Measurements from ENCODE around the gene GMPR2.

The GMPR2 gene

DNA sequence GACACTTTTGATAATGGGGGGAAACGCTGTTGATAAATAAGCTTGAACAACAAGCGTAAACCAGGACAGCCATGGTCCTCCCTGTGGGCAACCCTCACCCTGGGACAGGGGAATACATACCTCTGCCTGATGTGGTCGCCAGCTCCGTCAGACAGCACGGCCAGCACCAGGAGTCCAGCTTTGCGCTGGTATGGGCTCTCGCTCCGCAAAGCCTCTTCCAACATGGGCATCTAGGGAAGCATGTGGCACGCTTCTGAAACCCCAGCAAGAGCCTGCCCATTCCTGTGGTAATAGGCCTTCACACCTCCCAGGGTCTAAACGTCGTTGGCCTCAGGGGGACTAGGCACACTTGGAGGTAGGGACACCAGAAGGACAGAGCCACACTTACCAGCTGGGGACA lies 47.0 kb upstream of the GMPR2 start:
- Histone ChIP-seq H3K14ac (ENCODE audit: low read length) (no peak overlapping the region), H3K4ac (ENCODE audit: low read depth, low read length) (no peak overlapping the region), H3K4me1 (ENCODE audit: control insufficient read depth in 1 of 2, insufficient read depth in 2 of 2, low read length in 2 of 2) (peaks cover 2 to 3% of the 10 kb centered on the region in 2 experiments), H3K23ac (ENCODE audit: low read length) (no peak overlapping the region), H3K4me2 (ENCODE audit: low read length) (no peak overlapping the region), H2BK12ac (ENCODE audit: low read length) (no peak overlapping the region), H3K79me2 (ENCODE audit: control insufficient read depth, insufficient read depth, low read length, poor library complexity) (peaks cover 4% of the 10 kb centered on the region), H3K4me3 (ENCODE audit: low read depth, low read length) (no peak overlapping the region), H3K27me3 (ENCODE audit: insufficient read depth, low read length) (no peaks in the 10 kb centered on the region), H3K27ac (ENCODE audit: low read depth, low read length) (no peak overlapping the region), H3K36me3 (ENCODE audit: control insufficient read depth in 1 of 2, insufficient read depth in 2 of 2, low read length in 2 of 2) (peaks cover 54 to 73% of the 10 kb centered on the region in 2 experiments), H4K8ac (ENCODE audit: low read depth, low read length) (no peak overlapping the region), H2BK120ac (ENCODE audit: insufficient read depth, low read length, poor library complexity) (no peak overlapping the region), H2BK5ac (ENCODE audit: low read depth, low read length, poor library complexity) (no peak overlapping the region), H3K9me3 (ENCODE audit: insufficient read depth, low read depth, low read length) (no peaks in the 10 kb centered on the region), H3K9ac (ENCODE audit: low read length) (no peak overlapping the region), H2AK5ac (ENCODE audit: low read length) (no peak overlapping the region), H3K79me1 (ENCODE audit: low read length) (peaks cover 4% of the 10 kb centered on the region), H4K91ac (ENCODE audit: low read depth, low read length) (no peak overlapping the region), H3K18ac (ENCODE audit: low read length) (no peak overlapping the region), H4K12ac (ENCODE audit: low read depth, low read length) (no peak overlapping the region), H2AFZ (ENCODE audit: insufficient read depth, low read length, poor library complexity) (no peak overlapping the region)
- WGBS (ENCODE audit: extremely low coverage, insufficient coverage, insufficient read length) = no CpG with 5 or more reads among the region's 11 CpGs
- DNase-seq = no peak

DNA sequence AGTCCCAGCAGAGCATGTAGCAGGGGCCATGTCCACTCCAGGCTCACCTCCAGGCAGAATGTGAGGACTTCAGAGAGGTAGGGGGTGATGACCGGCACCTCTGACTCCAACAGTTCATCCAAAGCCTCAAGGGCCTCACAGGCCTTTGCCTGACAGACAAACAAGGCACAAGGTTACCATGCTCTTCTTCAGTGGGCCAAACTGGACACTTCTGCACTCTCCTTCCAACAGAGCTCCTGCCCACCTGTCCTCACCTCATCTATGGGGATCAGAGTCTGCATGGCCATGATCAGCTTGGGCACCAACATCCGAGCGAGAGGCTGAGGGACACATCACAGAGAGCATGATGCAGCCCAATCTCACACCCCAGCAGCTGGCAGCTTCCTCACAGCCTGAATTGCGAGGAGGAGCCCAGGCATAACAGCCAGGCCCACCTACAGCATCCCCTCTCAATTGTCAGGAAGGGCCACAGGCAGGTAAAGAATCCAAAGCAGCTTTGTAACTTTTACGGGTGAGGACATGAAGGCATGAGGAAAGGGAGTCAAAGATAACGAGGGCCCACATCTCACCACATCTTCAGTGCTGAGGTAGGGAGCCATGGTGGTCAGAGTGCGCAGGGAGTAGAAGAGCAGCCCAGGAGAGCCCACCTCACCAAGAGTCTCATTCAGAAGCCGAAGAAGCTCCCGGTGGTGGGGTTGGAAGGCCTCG lies 45.7 kb upstream of the GMPR2 start:
- no peak for DNase-seq
- Histone ChIP-seq H3K18ac (ENCODE audit: low read length) (no peak overlapping the region), H2BK5ac (ENCODE audit: low read depth, low read length, poor library complexity) (no peak overlapping the region), H3K4ac (ENCODE audit: low read depth, low read length) (no peak overlapping the region), H2BK120ac (ENCODE audit: insufficient read depth, low read length, poor library complexity) (no peak overlapping the region), H2BK12ac (ENCODE audit: low read length) (no peak overlapping the region), H3K4me3 (ENCODE audit: low read depth, low read length) (no peak overlapping the region), H3K27ac (ENCODE audit: low read depth, low read length) (no peak overlapping the region), H3K23ac (ENCODE audit: low read length) (no peak overlapping the region), H2AK5ac (ENCODE audit: low read length) (no peak overlapping the region), H3K4me2 (ENCODE audit: low read length) (no peak overlapping the region), H4K91ac (ENCODE audit: low read depth, low read length) (no peak overlapping the region), H3K79me2 (ENCODE audit: control insufficient read depth, insufficient read depth, low read length, poor library complexity) (peaks cover 4% of the 10 kb centered on the region), H3K9ac (ENCODE audit: low read length) (no peak overlapping the region), H3K27me3 (ENCODE audit: insufficient read depth, low read length) (no peaks in the 10 kb centered on the region), H3K4me1 (ENCODE audit: control insufficient read depth in 1 of 2, insufficient read depth in 2 of 2, low read length in 2 of 2) (peaks cover 2 to 3% of the 10 kb centered on the region in 2 experiments), H3K79me1 (ENCODE audit: low read length) (peaks cover 4% of the 10 kb centered on the region), H3K36me3 (ENCODE audit: control insufficient read depth in 1 of 2, insufficient read depth in 2 of 2, low read length in 2 of 2) (peaks cover 49 to 64% of the 10 kb centered on the region in 2 experiments), H3K9me3 (ENCODE audit: insufficient read depth, low read depth, low read length) (no peaks in the 10 kb centered on the region), H4K8ac (ENCODE audit: low read depth, low read length) (no peak overlapping the region), H3K14ac (ENCODE audit: low read length) (no peak overlapping the region), H2AFZ (ENCODE audit: insufficient read depth, low read length, poor library complexity) (no peak overlapping the region), H4K12ac (ENCODE audit: low read depth, low read length) (no peak overlapping the region)
- WGBS (ENCODE audit: extremely low coverage, insufficient coverage, insufficient read length) = no CpG with 5 or more reads among the region's 10 CpGs

DNA sequence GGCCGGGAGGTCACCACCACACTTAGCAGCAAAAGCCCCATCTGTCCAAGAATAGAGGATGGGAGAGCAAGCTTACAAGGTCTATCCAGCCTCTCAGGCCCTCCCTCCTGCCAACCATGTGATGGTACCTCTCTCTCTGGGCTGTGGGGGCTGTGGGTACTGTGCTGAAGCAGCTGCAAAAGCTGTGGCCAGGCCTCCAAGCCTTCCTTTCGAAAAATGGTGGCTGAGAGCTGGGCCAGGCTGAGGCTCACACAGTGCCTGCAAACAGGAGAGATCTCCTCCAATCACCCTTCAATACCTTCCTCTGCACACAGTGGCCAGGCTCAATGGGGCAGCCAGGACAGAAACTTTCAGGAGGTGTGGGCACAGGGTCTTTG lies 45.2 kb upstream of the GMPR2 start:
- peaks cover 4% of the 10 kb centered on the region for H3K79me1 ChIP-seq (ENCODE audit: low read length)
- no peak overlapping the region for H2BK120ac ChIP-seq (ENCODE audit: insufficient read depth, low read length, poor library complexity)
- no peak overlapping the region for H3K9ac ChIP-seq (ENCODE audit: low read length)
- no peak overlapping the region for H2AK5ac ChIP-seq (ENCODE audit: low read length)
- no peak overlapping the region for H3K18ac ChIP-seq (ENCODE audit: low read length)
- no peaks in the 10 kb centered on the region for H3K27me3 ChIP-seq (ENCODE audit: insufficient read depth, low read length)
- DNase-seq = no peak
- no peak overlapping the region for H2BK5ac ChIP-seq (ENCODE audit: low read depth, low read length, poor library complexity)
- peaks cover 4% of the 10 kb centered on the region for H3K79me2 ChIP-seq (ENCODE audit: control insufficient read depth, insufficient read depth, low read length, poor library complexity)
- peaks cover 48 to 64% of the 10 kb centered on the region in 2 experiments for H3K36me3 ChIP-seq (ENCODE audit: control insufficient read depth in 1 of 2, insufficient read depth in 2 of 2, low read length in 2 of 2)
- no peak overlapping the region for H2BK12ac ChIP-seq (ENCODE audit: low read length)
- H3K4me1 ChIP-seq (ENCODE audit: control insufficient read depth in 1 of 2, insufficient read depth in 2 of 2, low read length in 2 of 2) = peaks cover 2 to 3% of the 10 kb centered on the region in 2 experiments
- no peak overlapping the region for H3K27ac ChIP-seq (ENCODE audit: low read depth, low read length)
- no peak overlapping the region for H4K8ac ChIP-seq (ENCODE audit: low read depth, low read length)
- H3K4me2 ChIP-seq (ENCODE audit: low read length) = peak overlapping the region; percentile 64
- no CpG with 5 or more reads among the region's 2 CpGs for WGBS (ENCODE audit: extremely low coverage, insufficient coverage, insufficient read length)
- no peak overlapping the region for H4K91ac ChIP-seq (ENCODE audit: low read depth, low read length)
- H3K14ac ChIP-seq (ENCODE audit: low read length) = no peak overlapping the region
- no peak overlapping the region for H3K23ac ChIP-seq (ENCODE audit: low read length)
- no peak overlapping the region for H3K4ac ChIP-seq (ENCODE audit: low read depth, low read length)
- H3K9me3 ChIP-seq (ENCODE audit: insufficient read depth, low read depth, low read length) = no peaks in the 10 kb centered on the region
- H4K12ac ChIP-seq (ENCODE audit: low read depth, low read length) = no peak overlapping the region
- no peak overlapping the region for H2AFZ ChIP-seq (ENCODE audit: insufficient read depth, low read length, poor library complexity)
- no peak overlapping the region for H3K4me3 ChIP-seq (ENCODE audit: low read depth, low read length)

DNA sequence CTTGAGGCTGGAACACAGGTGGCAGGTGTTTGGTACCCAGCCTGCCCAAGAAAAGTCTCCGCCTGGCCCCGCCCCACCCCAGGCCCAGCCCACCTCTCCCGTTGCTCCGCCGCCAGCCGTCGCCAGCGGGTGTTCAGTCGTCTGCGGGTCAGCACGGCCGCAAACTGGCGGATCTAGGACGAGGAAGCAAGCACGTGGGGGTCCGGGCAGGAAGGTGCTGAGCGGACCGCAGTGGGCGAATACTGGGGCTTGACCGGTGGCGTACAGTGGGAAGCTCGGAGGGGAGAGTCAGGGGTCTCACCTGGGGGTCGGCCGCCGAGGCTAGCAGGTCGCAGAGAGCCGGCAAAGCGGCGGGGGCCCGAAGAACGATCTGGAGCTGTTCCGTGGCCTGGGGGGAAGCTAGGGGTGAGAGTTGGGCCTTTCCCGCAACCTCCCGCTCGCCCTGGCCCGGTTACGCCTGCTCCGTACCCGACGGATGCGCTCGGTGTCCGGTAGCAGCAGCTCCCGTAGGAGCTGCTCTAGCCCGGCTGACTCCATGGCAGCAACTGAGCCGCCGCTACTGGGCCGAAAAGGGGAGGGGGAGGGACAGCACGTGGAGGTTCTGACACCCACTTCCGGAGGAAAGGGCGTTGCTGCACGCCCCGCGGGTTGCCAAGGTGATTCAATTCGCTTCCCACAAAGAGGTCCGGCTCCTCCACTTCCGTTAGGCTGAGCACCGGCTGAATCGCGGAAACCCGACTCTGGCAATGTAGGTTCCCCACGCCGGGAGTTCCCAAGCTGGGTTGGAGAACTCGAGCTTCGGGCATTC lies 44.3 kb upstream of the GMPR2 start, which contains the start of gene IPO4:
TSS of gene IPO4 (minus strand) at position 566 of the 808 bp plus-strand sequence. CDS start at position 537, 29 bp downstream.
- peak within 1 kb of the TSS; percentile 67 for H3K9ac ChIP-seq (ENCODE audit: low read length)
- peak within 1 kb of the TSS; percentile 64 for H3K4me2 ChIP-seq (ENCODE audit: low read length)
- H3K18ac ChIP-seq (ENCODE audit: low read length) = peak within 1 kb of the TSS; percentile 69
- H3K79me2 ChIP-seq (ENCODE audit: control insufficient read depth, insufficient read depth, low read length, poor library complexity) = peaks cover 4% of the 10 kb centered on the region
- peaks cover 2 to 3% of the 10 kb centered on the region in 2 experiments for H3K4me1 ChIP-seq (ENCODE audit: control insufficient read depth in 1 of 2, insufficient read depth in 2 of 2, low read length in 2 of 2)
- peak within 1 kb of the TSS; percentile 11 for H2BK5ac ChIP-seq (ENCODE audit: low read depth, low read length, poor library complexity)
- peak within 1 kb of the TSS; percentile 35 for H3K4ac ChIP-seq (ENCODE audit: low read depth, low read length)
- H4K8ac ChIP-seq (ENCODE audit: low read depth, low read length) = peak within 1 kb of the TSS; percentile 82
- H4K12ac ChIP-seq (ENCODE audit: low read depth, low read length) = peak within 1 kb of the TSS; percentile 43
- peak within 1 kb of the TSS; percentile 45 for H2BK120ac ChIP-seq (ENCODE audit: insufficient read depth, low read length, poor library complexity)
- peaks cover 45 to 62% of the 10 kb centered on the region in 2 experiments for H3K36me3 ChIP-seq (ENCODE audit: control insufficient read depth in 1 of 2, insufficient read depth in 2 of 2, low read length in 2 of 2)
- peak; percentile 96 to 98 for DNase-seq
- peaks cover 1% of the 10 kb centered on the region for H3K9me3 ChIP-seq (ENCODE audit: insufficient read depth, low read depth, low read length)
- H3K79me1 ChIP-seq (ENCODE audit: low read length) = peaks cover 4% of the 10 kb centered on the region
- peak within 1 kb of the TSS; percentile 86 for H2AK5ac ChIP-seq (ENCODE audit: low read length)
- peak within 1 kb of the TSS; percentile 12 for H3K27ac ChIP-seq (ENCODE audit: low read depth, low read length)
- H2AFZ ChIP-seq (ENCODE audit: insufficient read depth, low read length, poor library complexity) = peak within 1 kb of the TSS; percentile 82
- no peak within 1 kb of the TSS for H3K23ac ChIP-seq (ENCODE audit: low read length)
- WGBS (ENCODE audit: extremely low coverage, insufficient coverage, insufficient read length) = no CpG with 5 or more reads among the region's 65 CpGs
- peak within 1 kb of the TSS; percentile 62 for H3K14ac ChIP-seq (ENCODE audit: low read length)
- peak within 1 kb of the TSS; percentile 58 for H4K91ac ChIP-seq (ENCODE audit: low read depth, low read length)
- H2BK12ac ChIP-seq (ENCODE audit: low read length) = no peak within 1 kb of the TSS
- H3K27me3 ChIP-seq (ENCODE audit: insufficient read depth, low read length) = no peaks in the 10 kb centered on the region
- H3K4me3 ChIP-seq (ENCODE audit: low read depth, low read length) = peak within 1 kb of the TSS; percentile 78

Measured in trophoblast cell (in vitro differentiated cells and primary cell).